Measurements from ENCODE around the gene TRDN.

GRCh38 chr6:123594776-123595175 is 42.0 kb downstream of the TRDN start:
- TF ChIP-seq CTCF (conservative IDR thresholded peaks at IDR 0.05 in 1 of 2, IDR thresholded peaks at IDR 0.05 in 1 of 2; ENCODE audit: extremely low read depth in 1 of 2, insufficient read depth in 1 of 2, low read depth in 1 of 2, low read length in 2 of 2) (no peak), EZH2 (IDR thresholded peaks at IDR 0.05; ENCODE audit: borderline replicate concordance, low read length) (no peak)

All from mammary epithelial cell (primary cell).